T-helper 2 cell treated with Interferon-gamma antibody and Interleukin-4, amounts not matched to agents 100 ng/mL and 5 ng/mL, for 36 hours (primary cell): Measurements from ENCODE around the gene ST3GAL4. TPM values are rescaled to one million over a fixed set of nuclear protein-coding genes. Genes with fewer than 3 reads are reported as not detected.
"Not testable (repeated sequence)": the region's sequence is repeated elsewhere in the genome, so short reads cannot be mapped to it uniquely, and the experiment has no call there.

Experiments used
- intact Hi-C: fragments of 100-400 bp; cut with micrococcal nuclease; formaldehyde crosslinking; loops from one replicate; pipeline ENCODE4 v1.15.1; 2023
- total RNA-seq: library from RNA; stranded (reverse); gene quantifications from 2 replicates; pipeline ENCODE4 v1.2.3, GENCODE V29; 2022

ST3GAL4 gene
- total RNA-seq, 1 donor from 2014 or later, result 8.4 TPM

DNA sequence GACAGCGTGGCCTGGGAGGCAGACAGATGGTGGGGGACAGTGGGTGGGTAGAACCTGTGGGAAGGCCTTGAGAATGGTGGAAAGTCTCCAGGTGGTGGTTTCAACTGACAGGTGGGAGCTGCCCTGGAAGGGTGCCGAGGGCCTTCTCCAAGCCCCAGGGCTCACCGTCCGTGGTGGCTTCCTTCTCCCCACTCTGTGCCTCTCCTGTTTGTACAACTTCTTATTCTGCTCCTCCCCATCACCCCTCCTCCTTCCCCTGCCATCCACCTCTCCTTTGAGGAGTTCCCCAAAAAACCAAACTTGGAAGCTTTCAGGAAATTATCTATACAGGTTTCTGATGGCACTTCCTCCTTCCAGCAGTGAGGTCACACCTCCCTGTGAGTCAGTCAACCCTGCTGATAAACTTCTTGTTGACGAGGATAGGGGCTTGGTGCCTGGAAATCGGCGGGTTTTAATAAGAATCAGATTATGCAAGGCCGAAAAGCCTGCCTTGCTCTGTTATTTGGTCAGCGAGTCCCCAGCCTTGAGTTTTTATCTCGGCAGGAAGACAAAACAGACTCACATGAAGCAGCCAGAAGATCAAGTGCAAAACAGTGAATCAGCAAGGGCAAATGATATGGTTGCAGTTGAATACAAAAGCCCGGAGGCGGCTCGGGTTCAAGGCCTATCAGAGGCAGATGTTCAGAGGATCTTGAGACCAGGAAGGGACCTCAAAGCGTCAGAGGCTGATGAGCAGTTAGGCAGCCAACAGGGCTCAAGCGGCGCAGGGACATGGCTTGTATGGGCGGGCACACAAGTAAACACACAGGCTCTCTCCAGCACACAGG lies 9.5 kb upstream of the ST3GAL4 start:
- intact Hi-C loops, result no loop called here

DNA sequence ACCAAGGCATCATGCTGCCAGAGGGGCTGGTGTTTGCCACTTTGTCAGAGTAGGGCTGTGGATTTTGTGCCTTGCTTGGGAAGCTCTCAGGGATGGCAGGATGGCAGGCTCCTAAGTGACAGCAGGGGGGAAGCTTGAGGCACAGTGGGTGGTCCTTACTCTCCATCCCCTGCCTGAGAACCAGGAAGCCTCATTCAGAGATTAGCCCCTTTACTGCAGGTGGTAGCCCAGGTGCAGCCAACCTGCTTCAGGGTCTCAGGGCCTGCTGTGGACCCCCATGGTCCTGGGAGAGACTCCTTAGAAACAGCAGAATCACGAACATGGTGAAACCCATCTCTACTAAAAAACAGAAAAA lies 8.9 kb upstream of the ST3GAL4 start:
- intact Hi-C loops, result no loop called here

DNA sequence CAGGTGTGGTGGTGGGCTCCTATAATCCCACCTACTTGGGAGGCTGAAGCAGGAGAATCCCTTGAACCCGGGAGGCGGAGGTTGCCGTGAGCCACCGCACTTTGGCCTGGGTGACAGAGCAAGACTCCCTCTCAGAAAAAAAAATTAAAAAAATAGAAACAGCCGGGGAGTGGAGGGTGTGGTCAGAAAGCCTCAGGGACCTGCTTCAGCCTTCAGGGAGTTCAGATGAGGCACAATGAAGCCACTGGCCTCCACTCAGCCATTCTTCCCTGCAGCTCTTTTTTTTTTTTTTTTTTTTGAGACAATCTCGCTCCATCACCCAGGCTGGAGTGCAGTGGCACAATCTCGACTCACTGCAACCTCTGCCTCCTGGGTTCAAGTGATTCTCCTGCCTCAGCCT lies 8.5 kb upstream of the ST3GAL4 start:
- intact Hi-C loops, result not testable (repeated sequence)

DNA sequence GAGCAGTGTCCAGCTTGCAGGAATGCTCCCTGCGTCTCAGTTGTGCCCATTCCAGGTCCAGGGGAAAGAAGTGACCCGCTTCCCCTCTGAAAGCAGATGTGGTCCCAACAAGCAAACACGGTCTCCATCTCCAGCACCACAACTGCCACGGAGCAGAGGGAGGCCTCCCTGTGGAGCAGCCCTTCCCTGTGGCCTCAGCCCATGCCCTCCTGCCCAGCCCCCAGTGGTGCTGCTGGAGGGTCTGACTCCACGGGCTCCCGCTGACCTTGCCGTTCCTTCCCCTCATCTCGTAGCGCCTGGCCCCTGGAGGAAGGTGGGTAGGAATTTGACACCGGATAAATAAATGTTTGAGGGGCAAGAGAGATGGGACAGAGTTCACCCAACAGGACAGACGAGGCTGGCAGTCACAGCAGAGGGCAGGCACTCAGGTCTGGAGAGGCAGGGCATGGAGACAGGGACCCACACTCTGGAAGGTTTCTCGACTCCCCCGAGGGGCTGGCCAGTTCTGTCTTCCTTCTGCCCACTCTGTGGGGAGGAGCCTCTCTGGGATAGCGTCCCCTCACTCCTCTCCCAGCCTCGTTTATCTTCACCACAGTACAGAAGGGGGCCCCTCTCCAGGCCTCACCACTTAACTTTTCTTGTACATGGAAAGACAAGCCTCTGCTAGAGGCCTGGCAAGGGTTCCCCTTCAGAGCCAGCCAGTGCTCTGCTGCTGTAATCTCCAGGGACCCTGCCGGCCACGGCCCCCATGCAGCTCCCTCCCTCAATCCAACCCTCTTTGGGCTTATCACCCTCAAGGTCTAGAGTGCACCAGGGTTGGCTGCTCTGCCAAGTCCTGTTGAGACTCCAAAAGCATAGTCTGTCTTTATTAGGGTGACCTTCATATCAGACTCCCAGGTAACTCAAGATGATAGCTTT lies 7.5 kb upstream of the ST3GAL4 start:
- intact Hi-C loops, result no loop called here

DNA sequence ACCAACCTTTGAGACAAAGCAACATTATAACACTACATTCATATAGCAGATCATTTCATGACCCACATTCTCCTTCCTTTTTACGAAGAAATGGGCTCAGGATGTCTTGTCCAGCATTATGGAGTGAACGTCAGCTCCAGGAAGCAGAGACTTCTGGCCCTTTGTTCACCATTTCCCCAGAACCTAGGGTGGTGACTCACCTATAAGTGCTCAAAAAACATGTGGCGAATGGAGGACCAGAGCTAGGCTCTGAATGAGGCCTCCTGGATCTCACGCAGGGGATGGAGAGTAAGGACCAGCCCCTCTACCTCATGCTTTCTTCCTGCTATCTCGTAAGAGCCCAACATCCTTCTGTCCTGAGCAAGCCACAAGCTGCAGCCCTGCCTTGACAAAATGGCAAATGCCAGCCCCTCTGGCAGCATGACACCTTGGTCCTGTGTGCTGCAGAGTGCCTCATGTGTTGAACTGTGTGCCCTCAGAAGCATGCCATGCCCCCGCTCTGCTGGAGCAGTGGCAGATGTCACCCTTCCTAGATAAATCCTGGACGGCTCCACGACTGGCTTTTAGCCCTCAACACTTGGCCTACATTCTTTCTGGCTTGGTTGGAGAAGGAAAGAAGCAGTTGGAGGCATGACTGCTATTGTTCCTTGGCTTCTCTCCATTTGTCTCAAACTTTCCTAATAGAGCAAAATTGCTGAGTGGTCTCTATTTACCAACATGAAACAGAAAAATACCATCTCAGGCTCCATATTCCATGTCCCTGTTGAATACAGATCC lies 6.5 kb upstream of the ST3GAL4 start:
- intact Hi-C loops, result no loop called here

DNA sequence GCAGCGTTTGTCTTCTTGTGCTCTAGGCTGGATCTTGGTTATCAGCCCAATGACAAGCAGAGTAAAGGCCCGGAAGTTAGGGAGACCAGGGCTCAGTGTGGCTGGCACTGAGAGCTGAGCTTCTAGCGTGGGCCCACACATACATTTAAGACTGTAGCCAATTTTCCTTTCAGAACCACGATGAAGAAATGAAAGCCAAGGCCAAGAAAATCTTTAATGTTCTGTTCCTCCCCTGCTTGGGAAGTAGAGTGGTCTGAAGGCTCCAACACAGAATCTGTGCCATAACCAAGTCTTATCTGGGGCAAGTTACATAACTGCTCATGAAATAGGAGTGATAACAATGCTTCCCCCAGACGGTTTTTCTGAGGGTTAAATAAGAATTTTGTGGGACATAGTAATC lies 4.7 kb upstream of the ST3GAL4 start:
- intact Hi-C loops, result no loop called here

DNA sequence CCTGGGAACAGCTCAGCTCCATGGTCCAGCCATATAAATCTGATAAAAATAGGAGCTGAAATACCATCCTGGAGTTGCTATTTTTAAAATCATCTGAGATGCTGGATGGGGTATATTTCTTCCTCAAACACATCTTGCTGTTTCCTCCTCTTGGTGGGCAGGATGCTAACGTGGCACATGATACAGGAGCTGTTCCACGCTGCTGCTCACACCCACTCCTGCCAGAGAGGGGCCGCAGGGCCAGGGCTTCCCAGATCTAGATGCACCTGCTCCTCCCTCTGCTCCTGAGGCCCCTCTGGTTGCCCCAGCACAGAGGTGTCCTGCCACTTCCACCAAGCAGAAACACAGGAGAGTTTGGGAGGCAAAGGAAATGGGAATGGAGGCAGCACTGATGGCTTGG lies 3.3 kb upstream of the ST3GAL4 start:
- intact Hi-C loops, result no loop called here

DNA sequence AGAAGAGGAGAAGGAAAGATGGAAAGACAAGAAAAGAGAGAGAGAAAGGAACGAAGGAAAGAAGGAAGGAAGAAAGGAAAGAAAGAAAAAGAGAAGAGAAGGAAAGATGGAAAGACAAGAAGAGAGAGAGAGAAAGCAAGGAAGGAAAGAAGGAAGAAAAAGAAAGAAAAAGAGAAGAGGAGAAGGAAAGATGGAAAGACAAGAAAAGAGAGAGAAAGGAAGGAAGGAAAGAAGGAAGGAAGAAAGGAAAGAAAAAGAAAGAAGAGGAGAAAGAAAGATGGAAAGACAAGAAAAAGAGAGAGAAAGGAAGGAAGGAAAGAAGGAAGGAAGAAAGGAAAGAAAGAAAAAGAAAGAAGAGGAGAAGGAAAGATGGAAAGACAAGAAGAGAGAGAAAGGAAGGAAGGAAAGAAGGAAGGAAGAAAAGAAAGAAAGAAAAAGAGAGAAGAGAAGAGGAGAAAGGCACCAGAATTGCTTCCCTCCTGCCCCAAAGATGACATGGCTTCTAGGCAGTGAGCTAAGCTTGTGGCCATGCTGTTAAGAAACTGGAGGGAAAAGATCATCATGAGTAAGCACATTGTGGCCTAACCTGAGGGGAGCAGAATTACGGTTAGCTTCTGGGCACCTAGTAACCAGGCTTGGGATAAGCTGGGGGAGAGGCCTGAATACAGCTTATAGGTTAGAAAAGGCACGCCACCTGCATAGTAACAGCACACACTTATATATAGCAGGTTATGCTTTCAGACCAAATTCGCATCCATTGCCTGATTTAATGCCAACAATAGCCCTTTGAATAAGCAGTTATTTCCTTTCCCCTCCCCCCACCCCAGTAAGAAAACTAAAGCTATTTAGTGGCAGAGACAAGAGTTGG lies 2.3 kb upstream of the ST3GAL4 start:
- intact Hi-C loops, result no loop called here

DNA sequence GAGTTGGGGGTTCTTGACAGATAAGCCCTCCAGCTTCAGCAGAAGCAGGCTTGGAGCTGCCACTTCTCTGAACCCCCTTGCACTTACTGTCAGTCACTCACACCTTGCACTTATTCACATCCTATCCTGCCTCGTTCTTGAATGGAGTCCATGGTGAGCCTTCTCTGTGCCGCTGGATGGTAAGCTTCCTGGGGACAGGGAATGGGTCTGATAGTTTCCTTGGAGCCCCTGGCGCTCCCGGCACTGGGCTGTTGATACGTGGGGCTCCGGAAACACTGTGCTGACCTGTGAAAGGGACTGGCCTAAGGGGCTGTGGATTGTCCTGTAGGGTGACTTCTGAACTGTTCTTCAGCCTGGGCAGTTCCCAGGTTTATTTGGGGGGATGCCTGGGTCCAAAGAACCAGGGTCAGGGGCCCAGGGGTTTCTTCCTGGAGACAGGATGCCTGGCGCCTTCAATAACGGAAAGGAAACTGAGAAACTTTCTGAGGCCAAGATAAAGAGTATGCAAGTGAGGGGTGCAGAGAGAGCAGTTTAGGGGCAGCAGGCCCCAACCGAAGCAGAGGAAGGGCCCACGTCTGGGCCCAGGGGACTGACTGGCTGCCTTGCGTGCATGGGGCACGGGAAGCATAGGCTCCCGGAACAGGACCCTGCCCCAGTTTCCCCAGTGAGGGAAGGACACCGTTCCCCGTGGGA lies 709 bp upstream of the ST3GAL4 start:
- intact Hi-C loops, result loop anchor here (1.0 to 2.0 kb wide), 4 partner anchors 36 to 86 kb away; partner anchors contain the start of genes DCPS and SRPRA

DNA sequence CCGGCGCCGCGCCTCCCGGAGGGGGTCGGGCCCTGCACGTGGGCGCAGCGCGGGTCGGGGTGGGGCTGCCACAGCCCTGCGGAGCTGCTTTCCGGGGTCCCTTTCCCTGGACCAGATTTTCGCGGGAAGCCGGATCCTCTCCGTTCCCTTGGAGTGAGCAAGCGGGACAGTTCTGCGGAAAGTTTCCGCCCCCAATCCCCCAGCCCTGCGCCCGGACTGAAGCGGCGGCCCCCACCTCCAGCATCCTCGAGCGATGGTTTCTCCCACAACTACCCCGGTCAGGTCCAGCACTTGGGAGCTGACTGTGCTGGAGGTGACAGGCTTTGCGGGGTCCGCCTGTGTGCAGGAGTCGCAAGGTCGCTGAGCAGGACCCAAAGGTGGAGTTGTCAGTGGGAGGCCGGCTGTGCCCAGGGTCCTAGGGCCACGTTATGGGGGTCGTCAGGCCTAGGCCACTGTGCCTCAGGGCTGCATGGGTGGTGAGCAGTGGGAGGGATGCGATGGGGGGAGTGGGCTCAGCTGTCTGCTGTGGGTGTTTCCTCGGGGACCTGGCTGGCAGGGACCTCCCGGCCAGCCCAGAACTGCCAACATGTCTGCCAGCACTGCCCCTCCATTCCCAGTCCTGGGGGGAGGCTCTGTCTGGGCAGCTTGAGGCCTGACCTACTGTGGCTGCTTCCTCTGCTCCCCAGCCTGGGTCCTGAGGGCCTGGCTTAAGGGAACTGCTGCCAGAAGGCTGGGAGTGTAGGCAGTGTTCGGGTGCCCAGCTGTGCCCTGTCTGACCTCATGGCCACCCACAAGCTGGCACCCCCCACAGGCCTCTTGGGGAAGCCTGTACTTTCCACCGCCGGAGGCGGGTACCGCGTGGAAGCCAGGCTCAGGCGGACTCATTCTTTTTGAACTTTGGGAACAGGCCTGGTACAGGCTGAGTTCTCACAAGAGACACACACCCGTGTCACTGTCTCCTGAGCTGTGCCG lies 726 bp downstream of the ST3GAL4 start:
- intact Hi-C loops, result loop anchor here (1.0 to 2.0 kb wide), 4 partner anchors 37 to 88 kb away; partner anchors contain the start of genes DCPS and SRPRA

DNA sequence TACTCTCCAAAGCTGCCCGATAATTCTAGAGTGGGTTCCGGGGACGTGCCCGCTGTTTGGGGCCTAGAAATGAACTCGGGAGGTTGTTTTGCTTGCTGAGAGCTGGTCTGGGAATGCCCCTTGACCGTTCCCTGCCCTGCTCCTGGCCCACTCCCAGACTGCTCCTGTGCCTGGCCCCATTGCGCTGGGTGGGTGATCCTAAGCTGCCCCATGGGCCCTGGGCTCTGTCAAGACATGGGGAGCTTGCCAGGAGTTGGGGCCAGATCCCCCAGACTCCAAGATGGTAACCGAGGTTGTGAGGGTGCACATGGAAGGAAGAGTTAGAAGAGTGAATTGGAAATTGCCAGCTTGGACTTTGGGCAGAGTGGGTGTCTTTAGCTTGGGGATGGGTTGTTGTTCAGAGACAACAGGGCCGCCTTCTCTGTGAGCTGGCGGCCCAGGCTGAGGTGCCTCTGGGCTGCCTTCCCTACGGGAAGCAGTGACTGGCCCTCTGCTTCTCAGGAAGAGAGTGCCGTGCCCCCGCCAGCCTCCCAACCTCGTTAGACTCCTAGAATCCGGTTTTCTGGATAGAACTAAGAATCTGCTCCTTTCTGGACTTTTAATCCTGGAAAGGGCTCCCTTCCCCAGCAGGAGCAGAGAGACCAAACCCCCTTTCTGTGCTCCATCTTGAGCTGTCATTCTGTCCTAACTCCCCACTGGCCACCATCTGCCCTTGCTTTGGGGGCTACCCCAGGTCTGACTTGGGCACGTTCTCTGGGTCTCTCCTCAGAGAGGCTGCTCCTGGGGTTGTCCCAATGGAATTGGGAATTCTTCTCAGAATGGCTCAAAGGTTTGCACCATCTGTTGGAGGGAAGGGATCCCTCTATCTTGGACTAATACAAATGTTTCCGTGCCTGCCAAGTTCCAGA lies 1.8 kb downstream of the ST3GAL4 start:
- intact Hi-C loops, result no loop called here

DNA sequence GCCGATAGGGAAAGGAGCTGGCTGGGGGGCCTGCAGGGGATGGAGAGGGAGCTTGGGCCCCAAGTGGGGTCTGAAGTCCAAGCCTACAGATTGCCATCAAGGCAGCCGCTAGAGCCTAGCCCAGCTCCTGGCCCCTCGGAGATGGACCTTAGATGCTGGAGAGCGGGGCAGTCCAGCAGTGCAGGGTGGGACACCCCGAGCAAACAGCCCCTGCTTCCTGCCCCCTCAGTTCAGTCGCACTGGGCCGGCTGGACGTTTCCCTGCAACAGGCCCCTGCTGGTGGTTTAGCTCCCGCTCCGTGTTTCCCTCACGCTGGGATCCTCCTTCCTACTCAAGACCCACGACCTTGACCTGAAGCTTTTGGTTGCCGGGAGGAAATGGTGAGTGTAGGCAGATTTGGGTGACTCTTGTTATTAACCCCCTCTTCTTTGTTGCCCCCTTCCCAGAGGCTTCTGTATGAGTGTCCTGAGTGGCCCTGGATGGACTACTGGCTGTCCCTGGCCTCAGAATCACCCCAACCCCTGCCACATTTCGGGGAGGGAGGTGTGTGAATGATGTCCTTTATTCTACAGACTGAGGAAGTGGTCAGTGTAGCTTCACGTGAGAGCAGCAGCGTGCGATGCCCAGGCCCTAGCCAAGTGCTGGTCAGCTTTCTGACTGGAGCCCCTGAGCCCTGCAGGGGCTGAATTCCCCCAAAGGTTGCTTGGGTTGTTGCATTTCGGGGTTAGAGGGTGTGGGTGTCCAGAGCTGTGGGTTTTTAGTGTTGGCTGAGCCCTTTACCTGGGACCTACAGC lies 2.7 kb downstream of the ST3GAL4 start:
- intact Hi-C loops, result no loop called here

DNA sequence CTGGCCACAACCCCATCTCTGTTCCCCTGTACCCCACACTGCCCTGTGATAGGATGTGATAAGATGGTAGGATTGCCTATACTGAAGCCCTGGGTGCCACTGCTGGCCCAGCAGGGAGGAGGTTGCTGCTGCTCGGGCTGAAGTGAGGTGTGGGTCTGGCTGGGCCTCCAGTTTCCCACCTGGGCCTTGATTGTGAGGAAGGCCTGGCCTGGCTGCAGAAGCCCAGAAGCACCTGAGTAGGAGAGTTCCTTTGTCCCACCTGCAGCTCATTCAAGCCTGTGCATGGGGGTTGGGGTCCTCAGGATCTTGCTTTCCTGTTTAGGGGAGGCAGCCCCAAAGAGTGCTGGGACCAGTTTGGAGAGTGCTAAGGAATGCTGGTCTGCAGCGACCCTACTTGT lies 3.3 kb downstream of the ST3GAL4 start:
- intact Hi-C loops, result no loop called here

DNA sequence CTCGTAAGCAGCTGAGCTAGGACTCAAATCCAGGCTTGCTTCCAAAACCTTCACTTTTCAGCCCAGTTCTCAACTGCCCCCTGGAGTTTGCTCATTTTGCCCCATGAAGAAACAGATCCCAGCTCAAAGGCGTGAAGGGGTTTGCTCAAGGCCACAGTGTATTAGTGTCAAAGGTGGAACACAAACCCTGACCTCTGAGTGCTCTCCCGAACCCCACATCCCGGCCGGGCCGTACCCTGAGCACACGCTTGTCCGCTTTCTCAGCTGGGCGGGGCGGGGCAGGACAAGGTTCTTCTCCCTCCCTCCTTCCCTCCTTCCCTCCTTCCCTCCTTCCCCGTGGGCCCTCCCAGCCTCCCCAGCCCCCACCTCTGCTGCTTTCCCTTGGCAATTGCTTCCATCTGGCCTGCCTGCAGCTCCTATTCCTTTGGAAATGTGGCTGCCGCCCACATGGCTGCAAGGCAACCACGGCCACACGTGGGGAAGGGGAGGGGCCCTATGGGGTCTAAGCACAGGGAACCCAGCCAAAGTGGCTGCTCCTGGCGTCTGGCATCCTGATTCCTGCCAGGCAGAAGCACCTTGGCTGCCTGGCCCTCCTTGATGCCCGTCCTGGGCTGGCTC lies 4.1 kb downstream of the ST3GAL4 start:
- intact Hi-C loops, result no loop called here

DNA sequence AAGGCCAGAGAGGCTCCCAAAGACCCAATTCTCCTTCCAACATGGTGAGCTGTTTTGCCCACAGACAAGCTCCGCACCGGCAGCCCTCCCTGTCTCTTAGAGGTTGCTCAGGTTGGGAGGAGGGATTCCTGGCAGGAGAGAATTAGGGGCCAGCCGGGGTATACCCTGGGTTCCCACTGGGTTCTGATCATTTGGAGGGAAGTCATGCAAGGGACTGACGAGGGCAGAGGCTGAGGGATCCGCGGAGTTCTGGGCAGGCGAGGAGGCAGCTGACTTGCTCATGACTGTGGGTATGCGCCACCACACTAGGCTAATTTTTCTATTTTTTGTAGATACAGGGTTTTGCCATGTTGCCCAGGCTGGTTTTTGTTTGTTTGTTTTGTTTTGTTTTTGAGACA lies 4.6 kb downstream of the ST3GAL4 start:
- intact Hi-C loops, result no loop called here

DNA sequence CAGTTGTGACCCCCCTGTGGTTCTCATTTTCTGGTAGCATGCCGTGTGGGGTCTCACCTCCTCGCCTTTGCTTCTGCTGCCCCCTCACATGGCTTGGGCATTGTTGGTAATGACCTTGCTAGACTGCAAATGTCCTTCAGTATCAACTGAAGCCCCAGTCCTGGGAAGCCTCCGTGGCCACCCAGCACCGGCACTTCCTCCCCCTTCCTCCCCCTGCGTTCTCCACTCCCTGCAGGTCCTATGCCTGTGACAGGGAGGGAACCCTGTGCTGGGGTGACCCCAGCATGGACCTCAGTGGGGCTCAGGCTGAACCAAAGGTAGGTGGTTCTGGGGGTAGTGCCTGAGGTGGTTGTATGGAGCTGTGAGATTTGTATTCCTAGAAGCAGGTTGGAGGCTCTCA lies 5.9 kb downstream of the ST3GAL4 start:
- intact Hi-C loops, result no loop called here
